Muscle layer of colon (tissue), 2 donors: ENCODE measurements around the gene RTTN.

ENCODE experiments used
- H3K27ac ChIP-seq: one replicate; pipeline ENCODE4 v1.7.0; 2013; ENCODE audit warnings: low read depth, mild to moderate bottlenecking, low read length, moderate library complexity
- H3K27me3 ChIP-seq, 2 donors: one replicate each; pipeline ENCODE4 v1.7.0; 2013; ENCODE audit warnings: low read length in 2 of 2, mild to moderate bottlenecking in 2 of 2; ENCODE audit not compliant: insufficient read depth in 2 of 2, control insufficient read depth in 1 of 2
- H3K36me3 ChIP-seq: one replicate; pipeline ENCODE4 v1.7.0; 2013; ENCODE audit warnings: mild to moderate bottlenecking, low read length; ENCODE audit not compliant: insufficient read depth
- H3K4me1 ChIP-seq: one replicate; pipeline ENCODE4 v1.7.0; 2013; ENCODE audit warnings: mild to moderate bottlenecking, low read length; ENCODE audit not compliant: insufficient read depth
- H3K4me3 ChIP-seq, 2 donors: one replicate each; pipeline ENCODE4 v1.7.0; 2013; ENCODE audit warnings: low read length in 2 of 2, low read depth in 1 of 2, mild to moderate bottlenecking in 1 of 2, moderate library complexity in 1 of 2
- H3K9ac ChIP-seq: one replicate; pipeline ENCODE4 v1.7.0; 2013; ENCODE audit warnings: low read length
- H3K9me3 ChIP-seq: one replicate; pipeline ENCODE4 v1.7.0; 2013; ENCODE audit warnings: mild to moderate bottlenecking, low read length
- donor health status: abdominal sarcoma.
- donor health status: Adenocarcinoma of cecum.

RTTN gene

GRCh38 chr18:70175216-70175615 lies 30.3 kb downstream of the RTTN start:
- no peak overlapping the region for H3K4me3 ChIP-seq
- H3K4me1 ChIP-seq, result no peaks in the 10 kb centered on the region
- H3K9me3 ChIP-seq, result no peaks in the 10 kb centered on the region
- no peaks in the 10 kb centered on the region for H3K36me3 ChIP-seq
- no peaks in the 10 kb centered on the region for H3K27me3 ChIP-seq
- H3K27ac ChIP-seq, result no peak overlapping the region
- H3K9ac ChIP-seq, result no peak overlapping the region

GRCh38 chr18:70172225-70172624 lies 33.3 kb downstream of the RTTN start:
- Histone ChIP-seq H3K4me1 (peaks cover under 1% of the 10 kb centered on the region), H3K4me3 (no peak overlapping the region), H3K36me3 (no peaks in the 10 kb centered on the region)

GRCh38 chr18:70169747-70170146 lies 35.7 kb downstream of the RTTN start:
- Histone ChIP-seq H3K27ac (no peak overlapping the region), H3K4me1 (peaks cover 5% of the 10 kb centered on the region), H3K9me3 (no peaks in the 10 kb centered on the region), H3K36me3 (no peaks in the 10 kb centered on the region), H3K9ac (no peak overlapping the region), H3K27me3 (no peaks in the 10 kb centered on the region), H3K4me3 (no peak overlapping the region)

More at GRCh38 chr18:70172225-70172624, 33.3 kb downstream of the RTTN start:
- Histone ChIP-seq H3K27ac (no peak overlapping the region), H3K9ac (no peak overlapping the region), H3K9me3 (no peaks in the 10 kb centered on the region), H3K27me3 (no peaks in the 10 kb centered on the region)

DNA sequence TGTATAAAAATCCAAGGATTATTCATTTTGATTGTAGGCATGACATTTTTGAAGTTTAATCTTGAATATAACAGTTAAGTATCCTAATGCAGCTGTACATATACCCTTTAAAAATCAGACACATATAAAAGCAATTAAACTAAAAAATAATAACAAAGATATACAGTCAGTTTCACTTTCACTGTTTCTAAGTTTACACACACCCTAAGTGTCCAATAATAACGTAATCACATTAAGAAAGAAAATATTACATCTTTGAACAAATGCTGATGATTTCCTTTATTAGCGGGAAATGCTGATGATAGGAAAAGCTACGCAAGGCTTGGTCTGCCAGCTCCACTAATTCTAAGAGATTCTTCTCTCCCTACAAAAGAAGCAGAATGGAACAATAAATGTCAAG lies 38.8 kb downstream of the RTTN start:
- peaks cover 4% of the 10 kb centered on the region for H3K36me3 ChIP-seq
- H3K9me3 ChIP-seq, result no peaks in the 10 kb centered on the region
- no peak overlapping the region for H3K27ac ChIP-seq
- H3K9ac ChIP-seq, result no peak overlapping the region
- H3K27me3 ChIP-seq, result no peaks in the 10 kb centered on the region
- no peak overlapping the region for H3K4me3 ChIP-seq
- peaks cover 5% of the 10 kb centered on the region for H3K4me1 ChIP-seq

GRCh38 chr18:70165936-70166335 lies 39.6 kb downstream of the RTTN start:
- no peak overlapping the region for H3K4me3 ChIP-seq
- H3K4me1 ChIP-seq, result peaks cover 5% of the 10 kb centered on the region
- H3K27me3 ChIP-seq, result no peaks in the 10 kb centered on the region
- peaks cover 4% of the 10 kb centered on the region for H3K36me3 ChIP-seq
- no peaks in the 10 kb centered on the region for H3K9me3 ChIP-seq
- no peak overlapping the region for H3K27ac ChIP-seq
- no peak overlapping the region for H3K9ac ChIP-seq

- no peaks in the 10 kb centered on the region for H3K27me3 ChIP-seq
- peaks cover 4% of the 10 kb centered on the region for H3K36me3 ChIP-seq
- H3K9me3 ChIP-seq, result no peaks in the 10 kb centered on the region
- H3K9ac ChIP-seq, result no peak overlapping the region
- H3K4me1 ChIP-seq, result no peaks in the 10 kb centered on the region
- no peak overlapping the region for H3K4me3 ChIP-seq
- H3K27ac ChIP-seq, result no peak overlapping the region
Observed at GRCh38 chr18:70160073-70160678, 45.3 kb downstream of the RTTN start.

- Histone ChIP-seq H3K27me3 (no peaks in the 10 kb centered on the region), H3K4me3 (no peak overlapping the region), H3K9ac (no peak overlapping the region), H3K36me3 (peaks cover 4% of the 10 kb centered on the region), H3K4me1 (no peaks in the 10 kb centered on the region), H3K27ac (no peak overlapping the region), H3K9me3 (no peaks in the 10 kb centered on the region)
Observed at GRCh38 chr18:70158992-70159717, 46.3 kb downstream of the RTTN start.

- no peaks in the 10 kb centered on the region for H3K36me3 ChIP-seq
- H3K4me1 ChIP-seq, result no peaks in the 10 kb centered on the region
- no peak overlapping the region for H3K4me3 ChIP-seq
Observed at GRCh38 chr18:70156886-70157285, 48.6 kb downstream of the RTTN start.

GRCh38 chr18:70154591-70155194 lies 50.8 kb downstream of the RTTN start:
- H3K36me3 ChIP-seq, result peaks cover 3% of the 10 kb centered on the region
- H3K4me1 ChIP-seq, result no peaks in the 10 kb centered on the region
- no peaks in the 10 kb centered on the region for H3K9me3 ChIP-seq
- H3K27me3 ChIP-seq, result no peaks in the 10 kb centered on the region
- H3K27ac ChIP-seq, result no peak overlapping the region
- H3K9ac ChIP-seq, result no peak overlapping the region
- no peak overlapping the region for H3K4me3 ChIP-seq

More at GRCh38 chr18:70156886-70157285, 48.6 kb downstream of the RTTN start:
- Histone ChIP-seq H3K27me3 (no peaks in the 10 kb centered on the region), H3K27ac (no peak overlapping the region), H3K9me3 (no peaks in the 10 kb centered on the region), H3K9ac (no peak overlapping the region)

DNA sequence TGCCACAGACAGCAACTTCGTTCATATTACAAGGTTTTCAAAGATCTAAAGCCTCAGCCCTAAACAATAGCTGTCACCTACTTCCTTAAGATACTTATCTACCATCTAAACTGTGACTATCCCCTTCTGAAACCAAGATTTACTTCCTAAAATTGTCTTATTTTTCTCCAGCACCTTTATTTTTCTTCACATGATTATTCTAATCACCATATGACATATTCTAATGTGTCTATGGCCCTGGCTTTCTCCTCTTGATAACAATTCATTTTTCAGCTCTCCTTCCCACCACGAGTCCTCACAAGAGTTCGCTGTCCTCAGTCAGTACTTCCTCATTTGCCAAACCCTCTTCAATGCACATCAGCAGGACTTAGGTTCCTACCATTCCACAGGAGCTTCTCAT lies 53.9 kb downstream of the RTTN start:
- Histone ChIP-seq H3K4me3 (no peak overlapping the region), H3K36me3 (peaks cover 26% of the 10 kb centered on the region), H3K9me3 (no peaks in the 10 kb centered on the region)

DNA sequence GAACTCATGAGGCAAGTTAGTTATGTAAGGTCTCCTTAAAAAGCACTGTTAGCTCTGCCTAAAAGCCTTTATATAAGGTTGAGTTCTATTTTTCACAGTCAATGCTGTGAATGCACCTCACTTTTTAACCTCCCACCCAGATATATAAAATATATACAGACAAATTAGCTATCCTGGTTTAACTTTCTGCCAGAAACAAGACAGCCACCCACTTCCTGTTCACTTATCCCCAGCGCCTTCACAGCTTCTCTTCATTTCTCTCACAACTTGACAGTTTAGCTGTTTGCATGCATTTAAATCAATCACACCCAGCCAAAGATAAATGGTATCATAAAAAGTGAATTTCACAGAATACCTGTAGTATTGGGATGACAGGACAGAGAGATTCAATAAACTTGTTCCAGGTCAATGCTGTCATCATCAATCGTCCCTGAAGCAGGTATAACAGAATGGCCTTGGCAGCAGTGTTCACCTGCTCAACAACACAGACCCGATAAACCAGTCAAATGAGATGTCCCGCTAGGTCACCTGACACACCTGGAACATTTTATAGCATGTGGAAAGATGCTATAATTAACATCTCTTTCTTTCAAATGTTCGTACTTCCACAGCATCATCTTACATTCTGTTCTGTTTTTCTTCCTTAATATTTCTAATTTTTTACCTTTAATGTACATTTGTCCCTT lies 55.7 kb downstream of the RTTN start:
- Histone ChIP-seq H3K27me3 (no peaks in the 10 kb centered on the region), H3K9ac (no peak overlapping the region), H3K4me3 (no peak overlapping the region), H3K9me3 (no peaks in the 10 kb centered on the region), H3K4me1 (no peaks in the 10 kb centered on the region), H3K27ac (no peak overlapping the region), H3K36me3 (peaks cover 30% of the 10 kb centered on the region)

More for the DNA sequence above, 53.9 kb downstream of the RTTN start:
- Histone ChIP-seq H3K27ac (no peak overlapping the region), H3K27me3 (no peaks in the 10 kb centered on the region), H3K9ac (no peak overlapping the region), H3K4me1 (no peaks in the 10 kb centered on the region)
